GM18861 (cell line): ENCODE data around the gene TSNAX.

ENCODE experiments used
- ATAC-seq: cut with Tn5 transposase; IDR thresholded peaks from one replicate; pipeline ENCODE4 v1.9.1; 2021; ENCODE audit not compliant: unreplicated experiment

The TSNAX gene

GRCh38 chr1:231597971-231598370, 69.5 kb downstream of the TSNAX start:
- no peak for ATAC-seq

GRCh38 chr1:231600458-231600976, 72.0 kb downstream of the TSNAX start:
- no peak for ATAC-seq

- ATAC-seq = no peak
These were observed 73.6 kb downstream of the TSNAX start for GRCh38 chr1:231601824-231602672.

- no peak for ATAC-seq
These were observed 74.2 kb downstream of the TSNAX start for GRCh38 chr1:231602673-231602984.

- no peak for ATAC-seq
These were observed 75.3 kb downstream of the TSNAX start for GRCh38 chr1:231603598-231604275.

- no peak for ATAC-seq
These were observed 75.8 kb downstream of the TSNAX start for GRCh38 chr1:231604276-231604621.

GRCh38 chr1:231605149-231606100, 77.0 kb downstream of the TSNAX start:
- no peak for ATAC-seq

GRCh38 chr1:231606712-231607111, 78.2 kb downstream of the TSNAX start:
- no peak for ATAC-seq

GRCh38 chr1:231610388-231610787, 81.9 kb downstream of the TSNAX start:
- no peak for ATAC-seq

GRCh38 chr1:231611111-231611510, 82.6 kb downstream of the TSNAX start:
- no peak for ATAC-seq

- ATAC-seq = no peak
These were observed 83.4 kb downstream of the TSNAX start for GRCh38 chr1:231611851-231612250.

GRCh38 chr1:231612393-231613089, 84.1 kb downstream of the TSNAX start:
- ATAC-seq = peak; percentile 98

- ATAC-seq = no peak
These were observed 85.2 kb downstream of the TSNAX start for GRCh38 chr1:231613419-231614349.
